HG03039 (cell line): ENCODE data around the gene PACSIN1.
"Not testable (repeated sequence)": the region's sequence is repeated elsewhere in the genome, so short reads cannot be mapped to it uniquely, and the experiment has no call there.

ENCODE experiments used
- ATAC-seq: cut with Tn5 transposase; IDR thresholded peaks from one replicate; pipeline ENCODE4 v1.9.1; 2021; ENCODE audit warnings: mild to moderate bottlenecking, moderate library complexity; ENCODE audit not compliant: unreplicated experiment

PACSIN1 gene

DNA sequence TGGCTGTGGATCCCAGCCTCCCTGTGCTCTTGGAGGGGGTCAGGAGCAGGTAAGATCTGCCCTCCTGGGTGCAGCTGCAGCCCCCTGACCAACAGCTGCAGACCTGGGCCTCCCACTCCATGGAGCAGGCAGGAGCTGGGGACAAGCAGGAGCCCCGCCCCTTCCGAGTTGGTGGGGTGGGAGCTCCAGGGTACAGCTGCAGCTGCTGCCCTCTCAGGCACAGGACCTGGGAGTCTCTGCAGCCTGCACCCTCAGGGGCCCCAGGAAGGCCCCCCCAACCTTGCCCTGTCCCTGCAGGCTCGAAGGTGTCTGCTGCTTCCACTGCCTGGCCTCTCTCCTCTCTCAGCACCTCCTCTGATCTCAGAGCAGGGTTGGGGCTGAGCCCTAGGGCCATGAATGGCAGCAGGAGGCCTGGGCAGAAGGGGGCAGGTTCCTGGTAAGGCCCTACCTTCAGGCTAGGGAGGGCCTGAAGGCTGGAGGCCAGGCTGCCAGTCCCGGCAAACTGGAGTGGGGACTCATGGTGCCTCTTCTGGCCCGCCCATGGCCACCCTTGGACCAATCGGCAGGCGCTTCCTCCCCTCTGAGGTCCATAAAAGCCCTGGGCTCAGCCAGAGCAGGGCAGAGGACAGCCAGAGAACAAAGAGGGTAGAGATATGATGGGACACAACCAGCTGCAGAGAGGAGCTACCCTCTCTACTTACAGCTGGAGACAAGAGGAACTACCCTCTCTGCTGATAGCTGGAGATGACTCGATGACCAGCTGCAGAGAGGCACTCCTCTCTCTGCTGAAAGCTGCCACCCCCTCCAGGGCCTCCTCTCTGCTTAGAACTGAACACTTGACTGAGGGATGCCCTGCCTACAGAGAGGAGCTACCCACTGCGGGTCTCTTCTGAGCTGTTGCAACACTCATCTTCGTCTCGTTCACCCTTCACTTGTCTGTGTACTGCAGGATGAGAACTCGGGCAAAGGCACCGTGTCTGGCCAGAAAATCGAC lies 7.8 kb upstream of the PACSIN1 start:
- no peak for ATAC-seq

DNA sequence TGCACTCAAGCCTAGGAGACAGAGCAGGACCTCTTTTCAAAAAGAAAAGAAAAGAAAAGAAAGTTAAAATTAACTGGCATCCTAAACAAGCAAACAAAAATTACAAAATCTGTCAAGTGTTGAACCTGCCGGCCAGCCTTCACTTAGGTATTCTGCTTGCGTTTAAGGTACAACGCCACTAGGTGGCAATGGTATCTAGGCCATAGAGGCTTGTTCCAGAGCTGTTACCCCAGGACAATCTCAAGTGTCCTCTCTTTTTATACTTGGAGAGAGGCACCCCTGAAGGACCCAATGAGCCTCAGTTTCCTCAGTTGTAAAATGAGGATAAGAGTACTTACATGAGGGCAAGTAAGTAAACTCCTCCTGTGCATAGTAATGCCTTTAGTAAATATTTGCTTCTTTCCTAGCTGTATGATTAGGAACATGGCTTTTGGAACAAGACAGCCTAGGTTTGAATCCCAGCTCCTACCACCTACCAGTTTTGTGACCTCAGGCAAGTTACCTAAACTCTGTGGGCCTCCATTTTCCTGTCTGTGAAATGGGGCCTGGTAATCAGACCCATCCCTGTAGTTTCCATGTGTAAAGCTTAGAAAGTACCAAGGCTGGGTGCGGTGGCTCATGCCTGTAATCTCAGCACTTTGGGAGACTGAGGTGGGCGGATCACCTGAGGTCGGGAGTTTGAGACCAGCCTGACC lies 5.8 kb upstream of the PACSIN1 start:
- no peak for ATAC-seq

DNA sequence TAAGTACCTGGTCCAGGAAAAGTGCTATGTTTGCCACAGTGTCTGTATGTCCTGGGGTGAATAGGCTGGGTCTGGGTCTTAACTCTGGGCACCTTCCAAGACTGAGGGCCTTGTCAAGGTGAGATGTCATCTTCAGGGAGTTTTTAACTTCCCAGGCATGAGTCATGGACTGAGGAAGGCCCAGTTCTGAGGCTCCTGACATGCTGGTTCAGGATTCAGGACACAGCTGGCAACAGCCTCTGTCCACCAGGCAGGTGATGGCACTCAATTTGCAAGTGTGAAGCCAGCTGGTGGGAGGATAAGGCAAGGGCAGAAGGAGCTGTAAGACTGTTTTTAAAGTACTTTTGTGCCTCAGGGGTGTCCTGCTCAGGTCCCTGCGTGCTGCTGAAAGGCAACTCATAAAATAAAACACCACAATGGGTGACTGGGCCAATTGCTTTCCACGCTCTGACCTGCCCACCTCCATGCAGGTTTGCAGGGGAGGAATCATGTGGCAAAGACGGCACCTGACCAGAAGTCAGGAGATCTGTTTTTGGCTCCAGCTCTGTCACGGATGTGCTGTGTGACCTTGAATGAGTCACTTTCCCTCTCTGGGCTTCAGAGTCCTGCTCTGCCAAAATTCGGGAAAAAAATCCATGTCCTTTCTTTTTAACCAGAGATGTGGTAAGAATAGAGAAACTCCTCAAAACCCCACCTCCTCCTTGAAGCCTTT lies 4.9 kb upstream of the PACSIN1 start:
- ATAC-seq = no peak

DNA sequence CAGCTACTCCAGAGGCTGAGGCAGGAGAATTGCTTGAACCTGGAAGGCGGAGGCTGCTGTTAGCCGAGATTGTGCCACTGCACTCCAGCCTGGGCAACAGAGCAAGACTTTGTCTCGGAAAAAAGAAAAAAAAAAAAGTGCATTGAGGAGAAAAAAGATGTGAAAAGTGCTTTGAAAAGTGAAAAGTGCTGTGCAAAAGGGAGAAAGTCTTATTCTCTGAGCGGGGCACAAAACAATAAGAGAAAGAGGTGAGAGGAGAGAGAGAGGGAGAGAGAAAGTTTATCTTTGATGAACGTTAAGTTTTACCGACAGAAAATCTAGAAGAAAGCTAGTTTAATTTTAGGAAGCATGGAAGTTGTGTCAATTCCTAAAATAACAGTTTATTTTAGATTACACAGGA lies 3.9 kb upstream of the PACSIN1 start:
- no peak for ATAC-seq

DNA sequence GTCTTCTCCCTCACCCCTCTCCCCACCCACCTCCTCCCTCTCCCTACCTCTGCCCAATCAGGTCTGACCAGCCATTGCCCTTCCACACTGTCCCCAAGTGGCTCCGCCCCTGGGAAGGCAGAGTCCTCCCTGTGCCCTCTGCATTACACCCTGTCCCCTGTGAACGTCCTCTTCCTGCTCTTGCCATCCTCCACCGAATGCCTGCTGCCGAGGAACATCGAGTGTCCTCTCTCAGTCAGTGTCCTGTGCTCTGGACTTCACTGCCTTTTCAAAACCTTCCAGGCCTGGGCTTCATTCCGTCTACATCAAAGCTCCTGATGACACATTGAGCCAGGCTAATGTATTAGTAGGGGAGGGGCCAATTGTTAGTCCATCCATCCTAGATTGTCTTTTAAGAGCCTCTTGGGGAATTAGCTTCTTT lies 3.3 kb upstream of the PACSIN1 start:
- no peak for ATAC-seq

DNA sequence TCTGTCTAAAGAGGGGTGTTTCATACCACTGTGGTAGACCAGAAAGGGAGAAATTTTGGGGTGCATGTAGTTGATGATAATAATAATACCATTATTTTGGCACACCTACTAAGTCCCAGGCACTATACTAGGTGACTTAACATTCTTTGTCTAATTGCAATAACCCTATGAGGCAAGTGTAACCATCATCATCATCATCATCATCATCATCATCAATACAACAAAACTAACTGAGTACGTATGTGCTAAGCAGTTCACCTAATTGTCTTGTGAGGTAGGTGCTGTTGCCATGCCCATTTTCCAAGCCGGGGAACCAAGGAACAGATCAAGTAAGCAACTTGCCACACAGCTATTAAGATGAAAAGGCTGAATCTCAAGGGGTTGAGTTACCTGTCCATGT lies 2.6 kb upstream of the PACSIN1 start:
- ATAC-seq = no peak

DNA sequence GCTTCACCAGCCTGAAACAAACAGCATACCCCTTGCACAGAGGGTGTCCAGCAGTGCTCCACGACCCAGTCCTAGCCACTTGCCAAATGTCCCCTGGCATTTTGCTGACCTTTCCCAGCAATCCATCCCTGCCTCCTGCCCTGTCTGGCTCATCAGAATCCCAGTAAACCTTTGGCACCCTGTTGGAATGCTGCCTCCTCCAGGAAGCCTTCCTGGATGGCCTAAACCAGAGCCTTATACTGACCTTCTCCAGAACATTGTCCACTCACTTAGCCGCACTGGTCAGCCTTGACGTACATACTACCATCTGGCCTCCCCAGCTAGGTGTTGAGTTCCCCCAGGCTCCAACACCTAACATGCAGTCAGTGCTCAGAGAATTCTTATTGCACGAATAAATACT lies 2.0 kb upstream of the PACSIN1 start:
- no peak for ATAC-seq

DNA sequence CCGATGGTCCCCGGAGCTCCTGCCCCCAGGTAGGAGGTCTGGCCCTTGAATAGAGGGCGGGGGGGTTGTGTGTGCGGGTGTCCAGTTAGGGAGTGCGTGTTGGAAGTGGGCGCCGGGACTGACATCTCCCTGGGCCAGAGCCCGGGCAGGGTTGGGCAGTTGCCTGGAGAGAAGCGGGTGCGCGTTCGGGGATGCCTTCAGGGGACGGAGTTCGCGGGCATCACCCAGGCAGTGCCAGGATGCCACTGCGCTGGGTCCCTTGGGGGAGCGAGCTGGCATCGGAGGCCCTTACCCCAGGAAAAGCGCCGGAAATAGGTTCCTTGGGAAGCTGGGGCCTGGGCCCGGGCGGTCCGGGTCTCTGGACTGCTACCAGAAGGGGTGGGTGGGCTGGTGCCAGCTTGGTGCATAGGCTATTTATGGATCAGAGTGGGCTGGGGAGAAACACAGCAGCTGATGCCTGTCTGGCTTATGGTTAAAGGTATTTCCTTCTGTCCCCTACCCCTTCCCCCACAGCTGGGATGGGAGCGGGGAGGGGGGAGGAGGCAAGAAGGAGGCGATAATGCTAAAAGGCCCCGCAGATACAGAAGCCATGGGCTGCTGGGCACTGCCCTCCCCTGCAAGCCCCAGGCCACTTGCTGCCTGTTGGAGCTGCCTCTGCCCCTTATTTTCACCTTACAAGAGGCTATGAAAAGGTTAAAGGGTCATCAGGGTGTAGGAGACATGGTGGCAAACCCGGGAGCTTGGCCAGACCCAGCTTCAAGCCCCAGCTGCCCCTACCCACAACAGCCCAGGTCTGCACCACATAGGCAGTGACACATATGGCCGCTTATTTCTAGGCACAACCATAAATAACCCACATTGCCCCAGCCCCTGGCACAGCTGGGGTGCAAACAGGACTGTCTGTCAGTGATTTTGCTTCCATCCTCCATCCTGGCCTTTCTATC lies 638 bp downstream of the PACSIN1 start:
- ATAC-seq = no peak

DNA sequence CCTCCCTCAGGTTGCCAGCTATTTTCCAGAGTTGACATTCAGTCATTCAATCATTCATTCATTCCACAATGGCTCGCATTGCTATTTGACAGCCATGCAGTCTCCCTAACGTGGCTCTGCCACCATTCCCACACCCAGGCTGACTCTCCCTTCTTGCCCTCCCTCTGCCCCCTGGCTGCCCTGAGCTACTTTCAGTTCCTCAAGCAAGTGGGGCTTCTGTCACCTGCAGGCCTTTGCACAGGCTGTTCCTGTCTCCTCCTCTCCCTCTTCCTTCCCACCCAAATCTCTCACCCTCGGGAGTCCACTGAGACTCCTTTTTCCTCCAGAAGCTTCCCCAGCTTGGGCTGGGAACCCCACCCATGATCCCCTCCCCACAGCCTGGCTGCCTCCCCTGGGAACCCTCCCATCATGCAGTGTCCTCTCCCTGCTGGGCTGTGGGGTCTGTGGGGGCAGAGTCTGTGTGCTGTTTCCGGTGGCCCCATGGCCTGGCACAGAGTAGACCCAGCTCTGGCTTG lies 2.6 kb downstream of the PACSIN1 start:
- ATAC-seq = no peak

DNA sequence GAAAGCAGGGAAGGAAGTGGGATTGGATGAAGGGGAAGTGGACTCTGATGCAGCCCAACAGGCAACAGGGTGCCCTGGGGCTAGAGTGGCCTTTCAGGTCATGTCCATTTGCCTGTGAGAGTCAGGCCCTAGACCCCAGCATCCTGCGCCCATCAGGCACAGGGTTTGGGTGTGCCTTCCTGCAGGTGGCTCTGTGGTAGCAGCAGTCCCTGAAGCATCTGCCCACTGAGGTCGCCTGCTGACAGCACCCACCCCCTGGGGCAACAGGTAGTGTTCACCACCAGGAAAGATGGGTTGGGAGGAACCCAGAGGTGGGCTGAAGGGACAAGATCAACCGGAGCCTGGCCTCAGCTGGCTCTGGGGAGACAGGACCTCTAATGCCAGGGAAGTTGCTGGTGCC lies 3.6 kb downstream of the PACSIN1 start:
- ATAC-seq = no peak

DNA sequence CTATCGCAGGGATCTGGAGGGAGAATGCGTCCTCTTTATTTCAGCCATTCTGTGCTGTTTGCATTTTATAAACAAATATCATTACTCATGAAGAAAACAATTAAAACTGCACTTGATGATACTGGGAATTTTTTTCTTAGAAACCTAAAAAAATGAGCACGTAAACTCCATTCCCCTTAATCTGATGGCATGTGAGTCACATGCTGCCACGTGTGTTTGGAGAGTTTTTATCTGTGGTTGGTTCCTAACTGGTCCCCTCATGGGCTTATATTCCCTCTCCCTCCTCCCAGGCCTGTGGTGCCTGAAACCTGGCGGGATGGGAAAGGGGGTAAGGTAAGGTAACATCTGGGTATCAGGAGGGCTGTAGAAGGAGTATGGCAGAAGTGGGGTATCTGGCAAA lies 6.5 kb downstream of the PACSIN1 start:
- no peak for ATAC-seq

DNA sequence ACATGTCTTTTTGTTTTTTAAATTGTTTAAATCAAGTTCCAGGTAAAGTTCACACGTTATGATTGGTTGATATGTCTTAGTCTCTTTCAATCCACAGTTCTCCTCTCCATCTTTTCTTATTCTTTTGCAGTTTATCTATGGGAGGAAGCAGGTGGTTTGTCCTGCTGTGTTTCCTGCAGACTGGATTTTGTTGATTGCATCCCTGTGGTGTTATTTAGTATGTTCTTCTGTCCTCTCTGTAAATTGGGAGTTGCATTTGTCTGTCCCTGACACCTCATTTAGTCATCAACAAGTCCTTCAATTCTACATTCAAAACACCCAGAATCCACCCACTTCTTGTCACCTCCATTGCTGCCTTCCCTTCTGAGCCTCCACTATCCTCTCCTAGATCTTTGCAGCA lies 8.1 kb downstream of the PACSIN1 start:
- no peak for ATAC-seq

DNA sequence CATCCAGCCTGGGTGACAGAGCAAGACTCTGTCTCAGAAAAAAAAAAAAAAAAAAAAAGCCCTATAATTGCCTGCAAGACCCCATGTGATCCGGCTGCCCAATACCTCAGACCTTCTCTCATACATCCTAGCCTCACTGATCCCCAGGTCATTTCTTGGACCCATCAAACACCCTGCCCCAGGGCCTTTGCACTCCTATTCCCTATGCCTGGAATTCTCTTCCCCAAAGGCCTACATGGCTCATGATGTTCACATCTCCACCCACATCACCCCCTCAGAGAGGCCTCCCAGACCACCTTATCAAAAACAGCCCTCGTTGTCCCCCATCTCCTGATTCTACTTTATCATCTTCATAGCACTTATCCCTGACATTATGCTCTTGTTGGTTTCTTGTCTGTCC lies 8.9 kb downstream of the PACSIN1 start:
- ATAC-seq = no peak

DNA sequence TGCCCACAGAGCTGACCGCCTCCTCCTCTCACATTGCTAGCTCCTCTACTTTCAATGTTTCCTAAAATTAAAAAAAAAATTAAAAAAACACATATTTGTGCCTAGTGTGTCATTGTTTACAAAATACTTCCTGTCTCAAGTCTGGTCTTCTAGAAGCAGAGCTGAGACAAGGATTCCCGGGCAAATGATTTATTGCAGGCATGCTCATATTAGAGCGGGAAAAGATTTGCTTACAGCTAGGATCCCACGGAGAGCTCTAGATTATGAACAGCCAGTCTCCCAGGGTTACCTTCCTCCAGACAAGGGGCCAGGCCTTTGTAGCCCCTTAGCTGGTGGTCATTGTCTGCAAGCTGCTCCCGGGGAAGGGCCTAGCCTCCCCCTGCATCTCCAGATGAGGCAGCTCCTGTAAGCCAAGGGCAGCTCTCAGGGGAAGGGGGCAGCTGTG lies 9.4 kb downstream of the PACSIN1 start:
- no peak for ATAC-seq

DNA sequence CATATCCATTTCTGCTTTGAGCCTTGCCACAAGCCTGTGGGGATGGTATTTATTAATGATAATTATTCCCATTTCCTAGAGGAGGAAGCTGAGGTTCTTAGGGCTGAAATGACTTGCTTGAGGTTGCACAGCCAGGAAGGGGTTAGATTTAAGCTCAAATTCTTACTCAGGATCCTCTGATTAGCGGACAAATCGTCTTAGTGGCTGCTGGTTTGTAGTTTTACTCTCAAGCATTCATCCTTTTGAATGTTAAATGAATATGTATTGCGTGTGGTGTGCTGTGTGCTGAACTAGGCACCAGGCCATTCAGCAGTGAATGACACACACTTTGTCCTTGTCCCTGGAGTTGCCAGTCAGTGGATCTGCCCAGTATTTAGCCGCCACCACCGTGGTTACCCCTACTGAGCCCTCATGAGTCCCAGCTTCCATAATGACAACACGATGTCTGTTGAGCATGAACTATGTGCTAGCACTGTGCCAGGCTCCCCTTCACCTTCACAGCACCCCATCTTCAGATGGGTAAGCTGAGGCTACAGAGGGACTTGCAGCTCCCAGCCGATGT lies 10.0 kb downstream of the PACSIN1 start:
- ATAC-seq = no peak

DNA sequence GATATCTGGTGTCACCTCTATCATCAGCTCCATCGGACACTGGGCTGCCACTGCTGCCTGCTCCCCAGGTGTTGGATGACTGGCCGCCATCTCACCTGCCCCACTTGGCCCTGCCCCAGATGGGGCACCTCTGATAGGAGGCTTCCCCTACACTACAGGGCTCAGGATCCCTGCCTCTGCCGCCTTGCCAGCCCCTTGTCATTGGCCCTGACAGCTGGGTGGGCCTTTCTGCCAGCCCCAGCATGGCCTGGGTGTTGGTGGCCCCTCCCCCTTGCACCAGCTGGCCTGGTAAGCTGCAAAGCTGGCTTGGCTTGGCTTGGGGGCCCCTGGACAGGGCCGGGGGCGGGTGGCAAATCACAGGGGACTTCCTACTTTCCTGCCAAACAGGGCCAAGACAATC lies 10.6 kb downstream of the PACSIN1 start:
- no peak for ATAC-seq

DNA sequence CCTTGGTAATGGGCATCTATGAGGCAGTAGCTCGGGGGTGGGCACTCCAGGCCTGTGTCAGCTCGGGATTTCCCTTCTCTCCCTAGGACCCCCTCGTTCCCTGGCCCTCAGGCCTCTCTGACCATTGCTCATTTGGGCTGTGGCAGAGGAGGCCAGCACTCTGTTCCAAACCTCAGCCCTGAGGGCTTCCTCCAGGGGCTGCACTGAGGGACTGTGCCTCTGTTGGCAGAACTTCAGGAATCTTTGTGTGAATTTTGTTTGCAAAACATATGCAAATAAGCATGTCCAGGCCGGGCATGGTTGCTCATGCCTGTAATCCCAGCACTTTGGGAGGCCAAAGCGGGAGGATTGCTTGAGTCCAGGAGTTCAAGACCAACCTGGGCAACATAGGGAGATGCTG lies 11.0 kb downstream of the PACSIN1 start:
- no peak for ATAC-seq

DNA sequence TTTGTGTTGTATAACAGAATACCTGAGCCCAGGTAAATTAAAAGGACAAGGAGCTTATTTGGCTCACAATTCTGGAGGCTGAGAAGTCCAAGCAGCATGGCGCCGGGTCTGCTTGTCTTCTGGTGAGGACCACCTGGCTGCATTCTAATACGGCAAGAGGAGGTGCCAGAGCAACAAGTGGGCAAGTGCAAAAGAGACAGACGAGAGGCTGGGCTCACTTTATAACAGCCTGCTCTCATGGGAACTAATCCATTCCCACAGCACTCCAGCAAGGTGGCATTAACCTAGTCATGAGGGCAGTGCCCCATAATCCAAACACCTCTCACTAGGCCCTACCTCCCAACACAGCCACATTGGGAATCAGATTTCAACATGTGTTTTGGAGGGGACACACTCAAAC lies 12.9 kb downstream of the PACSIN1 start:
- no peak for ATAC-seq

DNA sequence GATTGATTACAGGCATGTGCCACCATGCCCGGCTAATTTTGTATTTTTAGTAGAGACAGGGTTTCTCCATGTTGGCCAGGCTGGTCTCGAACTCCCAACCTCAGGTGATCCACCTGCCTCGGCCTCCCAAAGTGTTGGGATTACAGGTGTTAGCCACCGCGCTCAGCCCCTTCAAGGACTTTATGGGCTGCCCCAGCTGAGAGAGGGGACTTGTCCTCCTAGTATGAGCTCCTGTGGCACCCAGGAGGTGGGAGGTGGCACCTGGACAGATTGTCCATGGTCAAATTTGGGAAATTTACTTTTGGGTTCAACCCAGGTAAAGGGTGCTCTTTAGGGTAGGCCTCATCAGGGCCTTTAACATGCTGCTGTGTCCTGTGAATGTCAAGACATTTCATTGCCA lies 17.9 kb downstream of the PACSIN1 start:
- ATAC-seq = not testable (repeated sequence)

DNA sequence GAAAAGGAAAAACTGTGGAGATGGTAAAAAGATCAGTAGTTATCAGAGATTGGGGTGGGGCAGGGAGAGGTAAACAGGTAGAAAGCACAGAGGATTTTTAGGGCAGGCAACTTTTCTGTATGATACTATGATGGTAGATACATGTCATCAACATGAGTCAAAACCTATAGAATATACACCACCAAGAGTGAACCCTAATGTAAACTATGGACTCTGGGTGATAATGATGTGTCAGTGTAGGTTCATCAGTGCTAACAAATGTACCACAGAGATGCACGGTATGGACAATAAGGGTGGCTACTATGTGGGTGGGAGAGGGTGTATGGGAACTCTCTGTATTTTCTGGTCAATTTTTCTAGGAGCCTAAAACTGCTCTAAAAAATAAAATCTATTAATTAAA lies 18.5 kb downstream of the PACSIN1 start:
- no peak for ATAC-seq
